Spleen (tissue), 11 donors: Measurements from ENCODE around the gene CBARP. TPM values are rescaled to one million over a fixed set of nuclear protein-coding genes. Genes with fewer than 3 reads are reported as not detected.

Source experiments
- DNase-seq: peaks from one replicate; pipeline ENCODE4 v3.0.0-alpha.2; 2020
- H3K27ac ChIP-seq, 8 donors: fragments of 200-600 bp; sonication (generic) in 7 of 8; 1 replicate in 4 of 8; 2 replicates in 4 of 8; pipeline versions ENCODE4 v1.5.0 to v1.8.0; 2016 to 2021; ENCODE audit warnings: inconsistent platforms in 4 of 8, mild to moderate bottlenecking in 4 of 8, moderate library complexity in 1 of 8
- H3K27me3 ChIP-seq, 7 donors: fragments of 200-600 bp; sonication (generic) in 6 of 7; replicated peaks in 1 of 7; 1 replicate in 4 of 7; 2 replicates in 3 of 7; pipeline versions ENCODE4 v1.5.0 to v1.8.0; 2016 to 2021; ENCODE audit warnings: inconsistent platforms in 3 of 7, mild to moderate bottlenecking in 1 of 7
- H3K36me3 ChIP-seq, 6 donors: fragments of 200-600 bp; sonication (generic) in 5 of 6; 1 replicate in 4 of 6; 2 replicates in 2 of 6; pipeline versions ENCODE4 v1.5.0 to v1.8.0; 2016 to 2021; ENCODE audit warnings: inconsistent platforms in 2 of 6
- H3K4me1 ChIP-seq, 6 donors: fragments of 200-600 bp; sonication (generic) in 5 of 6; 1 replicate in 3 of 6; 2 replicates in 3 of 6; pipeline versions ENCODE4 v1.5.0 to v1.8.0; 2016 to 2021; ENCODE audit warnings: inconsistent platforms in 3 of 6
- H3K4me3 ChIP-seq, 8 donors: fragments of 200-600 bp; sonication (generic) in 7 of 8; 1 replicate in 4 of 8; 2 replicates in 4 of 8; pipeline versions ENCODE4 v1.5.0 to v1.8.0; 2016 to 2021; ENCODE audit warnings: inconsistent platforms in 4 of 8, mild to moderate bottlenecking in 4 of 8, moderate library complexity in 2 of 8
- H3K9me3 ChIP-seq, 8 donors: fragments of 200-600 bp; sonication (generic) in 7 of 8; 1 replicate in 4 of 8; 2 replicates in 4 of 8; pipeline versions ENCODE4 v1.5.0 to v1.8.0; 2016 to 2021; ENCODE audit warnings: inconsistent platforms in 4 of 8
- POLR2A ChIP-seq, 3 donors: fragments of 450-650 bp; IDR thresholded peaks; one replicate each; pipeline ENCODE4 v1.5.1; 2017; ENCODE audit warnings: antibody characterized with exemption in 3 of 3, mild to moderate bottlenecking in 1 of 3
- POLR2AphosphoS5 ChIP-seq, 3 donors: sonication (generic); formaldehyde crosslinking; IDR thresholded peaks; one replicate each; pipeline ENCODE4 v1.5.1; 2017; ENCODE audit warnings: antibody characterized with exemption in 3 of 3
- WGBS, 5 donors: extraction: QIAGEN DNeasy Blood & Tissue Kit in 3 of 5; methylation state at CpG; one replicate each; pipeline versions ENCODE4 v1.1.5 to v1.1.7; 2013 to 2018; 5-methylcytosine and 5-hydroxymethylcytosine counted together
- intact Hi-C: fragments of 100-400 bp; cut with DNase I; formaldehyde crosslinking; loops from one replicate; pipeline ENCODE4 v1.15.0; 2023; ENCODE audit warnings: low total_unique reads
- polyA plus RNA-seq, 3 donors: library from polyadenylated mRNA; stranded (reverse); fragments of 200-250 nt; gene quantifications; one replicate each; pipeline ENCODE4 v1.2.1, GENCODE V29; 2013
- total RNA-seq, 7 donors: library from RNA; depleted of rRNA in 3 of 7; stranded (reverse); fragments of >200 nt in 3 of 7; fragmentation: NEBNext Ultra II Directional in 4 of 7; extraction: Animal tissue kit (Norgen Biotek cat#: 25700) in 4 of 7; gene quantifications; one replicate each; pipeline versions ENCODE4 v1.1.0 to v1.2.1, GENCODE V29; 2016 to 2021
- TF ChIP-seq, protein P1 (sequence below), 11 experiments: fragments of 200-600 bp in 7 of 11; fragments of 450-650 bp in 4 of 11; sonication (generic) in 4 of 11; IDR thresholded peaks in 8 of 11; conservative IDR thresholded peaks in 3 of 11; 1 replicate in 7 of 11; 2 replicates in 4 of 11; pipeline versions ENCODE4 v1.4.0 to v1.8.0; 2016 to 2021; ENCODE audit warnings: antibody characterized with exemption in 11 of 11, inconsistent platforms in 4 of 11, mild to moderate bottlenecking in 1 of 11
- donor health status: healthy with polysubstance abuse.
- donor health status: DM: no; HTN: no; CAD: no; lungs with moderate emphysema.
- donor health status: DM: no; HTN: no; CAD: no.
- donor health status: Bipolar disorder and iron deficiency.
- donor health status: healthy.
- donor health status: DM: no; HTN: no; CAD: no.
- donor health status: DM: yes; HTN: yes; CAD: no.

The CBARP gene
- total and polyA plus RNA-seq, 10 donors, result 0.05 to 1.2 (median 0.41) TPM; not detected in 2

DNA sequence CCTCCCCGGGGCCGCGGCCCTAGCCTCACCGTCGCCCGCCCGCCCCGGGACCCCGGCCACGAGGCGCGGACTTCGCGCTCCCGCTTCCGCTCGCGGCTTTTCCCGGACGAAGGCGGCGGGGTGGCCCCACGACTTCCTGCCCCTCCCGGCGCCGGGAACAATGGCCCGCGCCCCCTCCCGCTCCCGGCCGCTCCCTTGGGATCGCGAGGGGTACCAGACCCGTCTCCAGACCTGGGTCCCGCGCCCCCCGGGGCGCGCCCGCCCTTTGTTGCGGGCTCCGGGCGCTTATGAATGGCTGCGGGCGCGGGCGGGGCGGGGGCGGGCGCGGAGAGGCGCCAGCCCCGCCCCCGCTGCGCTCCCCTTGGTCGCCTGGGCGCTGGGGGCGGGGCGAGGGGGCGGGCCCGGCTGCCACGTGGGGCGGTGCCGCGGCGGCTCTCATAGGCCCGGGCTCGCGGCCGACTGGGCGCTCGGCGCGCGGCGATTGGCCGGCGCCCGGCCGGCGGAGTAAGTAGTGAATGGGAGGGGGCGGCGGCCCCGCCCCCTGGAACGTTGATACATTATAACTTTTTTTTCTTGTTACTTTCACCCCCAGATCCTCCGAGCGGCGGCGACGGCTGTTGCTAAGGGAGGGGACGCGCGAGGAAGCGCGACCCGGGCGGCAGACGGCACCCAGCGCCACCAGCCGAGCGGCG is 11.6 kb upstream of the CBARP start:
- whole genome bisulfite sequencing, 5 donors, result 0 to 1% (median 0%) methylated on average over 25 to 102 of the region's 102 CpGs
- no peaks in the 10 kb centered on the region for H3K27me3 ChIP-seq
- peak; percentile 97 for DNase-seq
- peaks cover 35 to 74% (median 66%) of the 10 kb centered on the region in 6 donors for H3K4me1 ChIP-seq
- H3K27ac ChIP-seq, result peak overlapping the region; percentile 97 to 100 (median 99)
- TF ChIP-seq POLR2A (IDR thresholded peaks at IDR 0.05) (peak; percentile 83 to 97 (median 93)), POLR2AphosphoS5 (IDR thresholded peaks at IDR 0.05) (peak; percentile 98 to 99 (median 98))
- TF ChIP-seq, protein P1, sequence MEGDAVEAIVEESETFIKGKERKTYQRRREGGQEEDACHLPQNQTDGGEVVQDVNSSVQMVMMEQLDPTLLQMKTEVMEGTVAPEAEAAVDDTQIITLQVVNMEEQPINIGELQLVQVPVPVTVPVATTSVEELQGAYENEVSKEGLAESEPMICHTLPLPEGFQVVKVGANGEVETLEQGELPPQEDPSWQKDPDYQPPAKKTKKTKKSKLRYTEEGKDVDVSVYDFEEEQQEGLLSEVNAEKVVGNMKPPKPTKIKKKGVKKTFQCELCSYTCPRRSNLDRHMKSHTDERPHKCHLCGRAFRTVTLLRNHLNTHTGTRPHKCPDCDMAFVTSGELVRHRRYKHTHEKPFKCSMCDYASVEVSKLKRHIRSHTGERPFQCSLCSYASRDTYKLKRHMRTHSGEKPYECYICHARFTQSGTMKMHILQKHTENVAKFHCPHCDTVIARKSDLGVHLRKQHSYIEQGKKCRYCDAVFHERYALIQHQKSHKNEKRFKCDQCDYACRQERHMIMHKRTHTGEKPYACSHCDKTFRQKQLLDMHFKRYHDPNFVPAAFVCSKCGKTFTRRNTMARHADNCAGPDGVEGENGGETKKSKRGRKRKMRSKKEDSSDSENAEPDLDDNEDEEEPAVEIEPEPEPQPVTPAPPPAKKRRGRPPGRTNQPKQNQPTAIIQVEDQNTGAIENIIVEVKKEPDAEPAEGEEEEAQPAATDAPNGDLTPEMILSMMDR (IDR thresholded peaks at IDR 0.05 in 8 of 11, conservative IDR thresholded peaks at IDR 0.05 in 3 of 11), result peak in 1 of 11 experiments; percentile 17
- no peaks in the 10 kb centered on the region for H3K9me3 ChIP-seq
- peak overlapping the region; percentile 91 to 99 (median 98) for H3K4me3 ChIP-seq
- peaks cover 0 to 39% (median 23%) of the 10 kb centered on the region in 6 donors for H3K36me3 ChIP-seq
- intact Hi-C loops, result no loop called here

GRCh38 chr19:1248786-1249297 is 11.0 kb upstream of the CBARP start:
- TF ChIP-seq POLR2A (IDR thresholded peaks at IDR 0.05), result peak in 1 of 3 donors; percentile 65
- TF ChIP-seq, protein P1 (IDR thresholded peaks at IDR 0.05 in 8 of 11, conservative IDR thresholded peaks at IDR 0.05 in 3 of 11), result peak; percentile 70 to 94 (median 86)
- TF ChIP-seq POLR2AphosphoS5 (IDR thresholded peaks at IDR 0.05), result peak in 1 of 3 donors; percentile 62
- Histone ChIP-seq H3K9me3 (no peaks in the 10 kb centered on the region), H3K27ac (peak overlapping the region; percentile 97 to 100 (median 99)), H3K4me3 (peak overlapping the region; percentile 67 to 99 (median 94)), H3K36me3 (peaks cover 0 to 39% (median 17%) of the 10 kb centered on the region in 6 donors), H3K27me3 (no peaks in the 10 kb centered on the region), H3K4me1 (peaks cover 35 to 74% (median 66%) of the 10 kb centered on the region in 6 donors)
- DNase-seq, result peak; percentile 96
- 0 to 2% (median 0%) methylated on average over 9 to 74 of the region's 74 CpGs for whole genome bisulfite sequencing, 5 donors
- intact Hi-C loops, result no loop called here

DNA sequence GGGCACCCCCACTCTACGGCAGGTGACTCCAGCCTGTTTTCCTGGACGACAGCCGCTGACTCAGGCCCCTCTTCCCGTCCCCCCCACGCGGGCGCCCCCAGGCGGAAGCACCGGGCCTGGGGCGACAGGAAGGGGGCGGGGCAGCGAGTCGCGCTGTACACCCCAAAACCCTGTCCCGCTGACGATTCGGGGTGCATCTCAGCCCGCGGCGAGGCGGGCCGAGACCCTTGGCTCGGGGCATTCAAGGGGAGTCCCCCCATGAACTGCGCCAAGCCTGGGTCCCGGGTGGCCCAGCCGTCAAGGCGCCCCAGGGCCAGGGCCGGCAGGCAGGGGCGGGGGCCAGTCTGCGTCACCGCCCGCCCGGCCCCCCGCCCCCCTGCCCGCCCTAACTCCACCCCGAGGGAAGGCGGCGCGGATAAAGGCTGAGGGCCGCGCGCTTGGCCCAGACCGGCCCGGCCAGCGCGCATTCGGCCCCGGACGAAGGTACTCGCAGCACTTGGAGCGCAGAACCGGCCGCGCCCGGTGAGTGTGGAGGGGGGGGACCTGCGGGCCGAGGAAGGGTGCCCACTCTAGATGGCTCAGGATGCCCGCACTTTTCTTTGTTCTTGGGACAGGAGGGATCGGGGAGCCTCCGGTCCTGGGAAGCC is 10.5 kb upstream of the CBARP start, which contains the start of gene MIDN:
MIDN (plus strand) TSS at position 445 of the 647 bp plus-strand sequence. CDS start 1,714 bp downstream, outside the sequence.
- TF ChIP-seq, protein P1 (IDR thresholded peaks at IDR 0.05 in 8 of 11, conservative IDR thresholded peaks at IDR 0.05 in 3 of 11), result peak in 7 of 11 experiments; percentile 12 to 65 (median 36)
- peak; percentile 91 to 96 (median 93) for TF ChIP-seq POLR2AphosphoS5 (IDR thresholded peaks at IDR 0.05)
- peak; percentile 35 to 89 (median 74) for TF ChIP-seq POLR2A (IDR thresholded peaks at IDR 0.05)
- WGBS, 5 donors, result 0 to 1% (median 0%) methylated on average over 13 to 60 of the region's 60 CpGs
- Histone ChIP-seq H3K4me3 (peak within 1 kb of the TSS; percentile 67 to 99 (median 94)), H3K36me3 (peaks cover 0 to 40% (median 13%) of the 10 kb centered on the region in 6 donors), H3K27me3 (no peaks in the 10 kb centered on the region), H3K27ac (peak within 1 kb of the TSS; percentile 97 to 100 (median 99)), H3K4me1 (peaks cover 35 to 74% (median 66%) of the 10 kb centered on the region in 6 donors), H3K9me3 (no peaks in the 10 kb centered on the region)
- intact Hi-C loops, result no loop called here
- DNase-seq, result peak; percentile 96
